ENCODE measurements around the gene MUC20.
A peak's percentile ranks its signal among the peaks of the same experiment; 100 is the strongest.
"Not testable (repeated sequence)": the region's sequence is repeated elsewhere in the genome, so short reads cannot be mapped to it uniquely, and the experiment has no call there.

MUC20 gene

GRCh38 chr3:195770841-195771645 lies 50.3 kb downstream of the MUC20 start:
- not testable (repeated sequence) for DNase-seq (ENCODE audit: low spot score)

- no peak for DNase-seq (ENCODE audit: low spot score)
Measured at GRCh38 chr3:195771646-195772300, 51.0 kb downstream of the MUC20 start.

GRCh38 chr3:195773956-195774537 lies 53.3 kb downstream of the MUC20 start:
- no peak for DNase-seq (ENCODE audit: low spot score)

- DNase-seq (ENCODE audit: low spot score) = peak; percentile 80
Measured at GRCh38 chr3:195774917-195775316, 54.1 kb downstream of the MUC20 start.

- no peak for DNase-seq (ENCODE audit: low spot score)
Measured at GRCh38 chr3:195777975-195778374, 57.2 kb downstream of the MUC20 start.

GRCh38 chr3:195781236-195781635 lies 60.5 kb downstream of the MUC20 start:
- DNase-seq (ENCODE audit: low spot score) = not testable (repeated sequence)

All from AG20443 (cell line).